NCI-H1105 (cell line): ENCODE measurements around the gene NME8.
A peak's percentile ranks its signal among the peaks of the same experiment; 100 is the strongest.

Source experiments
- DNase-seq: peaks from one replicate; lab custom pipeline; 2025; lab: John Stamatoyannopoulos, UW

The NME8 gene

GRCh38 chr7:37901236-37901827 lies 52.9 kb downstream of the NME8 start:
- peak; percentile 15 for DNase-seq

DNA sequence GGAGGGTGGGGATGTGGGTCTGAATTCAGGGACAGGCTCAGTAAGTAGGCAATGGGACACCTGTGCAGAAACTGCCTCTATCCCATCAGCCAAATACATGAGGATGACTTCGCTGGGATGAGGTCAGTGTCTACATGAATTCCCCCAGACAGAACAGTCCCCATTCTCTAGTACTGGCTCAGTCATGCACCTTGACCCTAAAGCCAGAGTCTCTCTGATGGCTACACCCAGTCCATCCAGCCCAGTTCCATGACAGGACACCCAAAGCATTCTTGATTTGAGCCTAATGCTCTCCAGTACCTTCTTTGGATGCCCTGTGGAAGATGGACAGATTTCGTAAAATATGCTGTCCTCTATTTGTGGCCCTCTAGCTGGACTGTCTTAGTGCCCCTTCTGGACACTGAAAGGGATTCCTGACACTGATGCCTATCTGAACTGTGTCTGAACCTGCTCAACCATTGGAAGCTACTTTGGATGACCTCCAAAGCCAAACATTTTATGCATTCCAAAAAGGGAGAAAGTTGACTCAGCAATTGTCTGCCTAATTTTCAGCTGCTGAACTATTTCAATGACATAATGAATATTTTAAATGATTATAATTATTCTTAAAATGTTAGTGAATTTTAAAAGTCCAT lies 53.6 kb downstream of the NME8 start:
- no peak for DNase-seq

DNA sequence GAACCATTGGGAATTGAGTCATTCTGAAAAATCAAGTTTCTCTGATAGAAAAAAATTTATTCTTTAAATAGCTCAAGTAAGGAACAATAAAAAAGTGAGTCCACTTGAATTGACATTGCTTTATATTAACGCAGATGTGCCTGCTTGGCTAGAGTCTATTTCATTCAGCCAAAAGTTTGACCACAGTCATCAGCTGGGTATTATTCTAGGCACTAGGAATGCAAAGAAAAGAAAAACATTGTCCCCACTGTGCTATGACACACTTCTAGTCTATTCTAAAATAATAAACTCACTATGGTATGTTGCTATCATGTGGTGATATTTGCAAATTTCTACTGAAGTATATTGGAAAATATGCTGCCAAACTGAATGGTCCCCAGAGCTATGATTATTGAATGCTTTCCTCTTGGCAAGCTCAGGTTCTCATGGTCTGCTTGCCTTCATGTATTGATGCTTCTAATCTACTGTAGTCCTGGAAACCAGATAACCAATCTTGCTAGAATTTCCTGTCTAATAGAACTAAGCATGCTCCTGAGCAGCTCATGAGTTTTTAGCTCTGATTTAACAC lies 59.9 kb downstream of the NME8 start:
- DNase-seq, result no peak

GRCh38 chr7:37912756-37913155 lies 64.4 kb downstream of the NME8 start:
- no peak for DNase-seq

DNA sequence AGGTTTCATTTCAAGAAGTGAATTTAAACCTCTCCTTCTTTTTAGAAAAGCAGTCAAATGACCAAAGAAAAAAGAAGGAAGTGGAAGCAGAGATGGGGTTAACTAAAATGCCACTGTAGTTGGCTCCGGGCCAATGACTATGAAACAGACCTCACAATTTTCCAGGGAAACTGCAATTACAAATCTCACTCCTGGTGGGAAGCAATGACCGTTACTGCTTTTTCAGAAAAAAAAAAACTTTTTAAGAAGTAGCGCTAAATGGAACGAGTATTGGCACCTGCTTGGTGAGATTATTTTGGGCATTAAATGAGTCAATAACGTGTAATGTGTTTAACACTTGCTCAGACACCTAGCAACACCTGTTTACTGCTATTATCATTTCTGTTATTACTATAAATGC lies 67.0 kb downstream of the NME8 start:
- DNase-seq, result peak; percentile 1

DNA sequence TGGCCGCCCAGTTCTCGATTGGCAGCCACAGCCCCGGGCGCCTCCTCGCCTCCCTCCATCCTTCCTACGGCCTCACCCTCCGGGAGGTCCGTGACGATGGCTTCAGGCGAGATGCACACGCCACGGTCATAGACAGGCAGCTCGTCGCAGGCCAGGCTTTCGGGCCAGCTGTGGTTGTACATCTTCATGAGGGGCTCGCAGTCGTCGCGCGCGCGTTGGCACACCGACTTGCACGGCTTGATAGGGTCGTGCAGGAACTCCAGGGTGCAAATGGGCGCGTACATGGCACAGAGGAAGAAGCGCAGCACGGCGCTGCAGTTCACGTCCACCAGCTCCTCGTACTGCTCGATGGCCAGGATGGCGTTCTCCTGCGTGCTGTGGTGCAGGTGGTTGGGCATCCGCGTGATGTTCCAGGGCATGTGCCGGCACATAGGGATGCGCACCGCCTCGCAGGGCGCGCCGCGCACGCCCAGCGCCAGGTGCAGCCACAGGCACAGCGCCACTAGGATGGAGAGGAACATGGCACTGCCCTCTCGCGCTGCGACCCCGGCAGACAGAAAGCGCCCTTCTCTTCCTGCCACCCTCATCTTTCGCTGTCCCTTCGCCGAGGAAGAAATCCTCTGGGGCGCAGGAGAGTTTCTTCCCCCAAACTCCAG lies 67.7 kb downstream of the NME8 start:
- peak; percentile 19 for DNase-seq

DNA sequence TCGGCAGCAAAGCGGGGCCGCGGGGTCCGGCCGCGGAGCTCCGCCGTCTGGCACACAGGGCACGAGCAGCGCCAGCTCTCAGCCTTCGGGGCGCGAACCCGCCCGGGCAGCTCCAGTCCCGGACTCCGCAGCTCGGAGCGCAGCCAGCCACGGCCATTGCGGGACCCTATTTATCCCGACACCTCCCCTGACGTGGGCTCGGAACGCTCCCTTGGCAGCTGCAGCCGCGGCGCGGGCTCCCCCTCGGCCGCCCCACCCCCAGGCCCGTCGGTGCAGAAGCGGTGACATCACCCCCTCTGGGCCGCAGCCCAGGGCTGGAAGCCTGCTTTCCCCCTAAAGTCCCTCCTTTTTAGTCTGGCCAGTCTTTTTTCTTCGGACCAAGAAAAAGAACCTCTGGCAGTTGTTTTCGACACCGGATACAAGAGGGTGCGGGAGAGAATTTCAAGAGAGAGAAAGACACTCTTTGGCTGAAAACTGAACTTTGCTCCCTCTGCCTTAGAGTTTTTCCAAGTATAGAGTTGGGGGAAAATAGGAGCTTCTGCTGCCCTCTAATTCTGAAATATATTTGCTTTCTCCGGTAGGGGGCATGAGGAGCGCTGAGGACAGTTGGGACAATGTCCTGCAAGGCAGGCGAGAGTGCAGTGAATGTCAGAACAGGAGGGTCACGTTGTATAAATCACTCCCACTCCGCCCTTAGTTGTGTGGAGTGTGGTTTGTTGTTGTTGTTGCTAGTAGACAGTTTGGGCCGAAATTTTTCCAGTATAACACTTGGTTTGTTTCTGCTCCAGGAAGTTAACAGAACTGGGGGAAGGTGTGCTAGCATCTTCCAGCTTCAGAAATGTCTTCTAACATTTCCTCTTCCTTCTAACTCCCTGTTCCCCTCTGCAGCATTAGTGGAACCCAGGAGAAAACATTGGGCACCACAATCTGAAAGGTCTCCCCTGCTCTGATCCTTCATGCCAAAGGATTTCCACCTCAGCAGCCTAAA lies 68.6 kb downstream of the NME8 start, which contains the start of gene SFRP4:
TSS of gene SFRP4 (minus strand) at position 145 of the 988 bp plus-strand sequence. CDS start 280 bp downstream, outside the sequence.
- DNase-seq, result peak; percentile 45

GRCh38 chr7:37918526-37918925 lies 70.1 kb downstream of the NME8 start:
- DNase-seq, result no peak

DNA sequence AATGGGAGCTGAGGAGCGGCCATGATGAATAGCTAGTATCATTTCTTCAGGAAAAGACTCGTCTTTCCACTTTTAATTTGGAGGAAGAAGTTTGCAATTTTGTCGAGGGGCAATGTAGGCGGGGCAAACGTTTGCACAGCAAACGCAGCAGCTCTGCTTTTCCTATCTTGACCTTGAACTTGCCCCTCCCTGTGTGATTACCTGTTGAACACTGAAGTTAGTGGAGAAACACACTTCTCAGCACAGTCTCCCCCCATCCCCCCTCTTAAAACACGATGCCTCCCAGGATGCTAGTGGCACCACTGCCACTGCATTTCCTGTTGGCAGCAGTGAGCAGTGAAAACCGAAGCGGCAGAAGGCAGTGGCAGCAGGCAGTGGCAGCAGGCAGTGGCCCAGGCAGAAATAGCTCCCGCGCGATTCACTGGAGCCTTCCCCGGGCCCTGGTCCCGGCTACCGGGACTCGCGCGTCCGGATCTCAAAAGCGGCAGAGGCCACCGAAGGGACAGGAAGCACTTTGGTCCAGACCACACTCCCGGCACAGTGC lies 72.0 kb downstream of the NME8 start, which contains the start of gene EPDR1:
TSS of gene EPDR1 (plus strand) at position 336 of the 544 bp plus-strand sequence. CDS start 300 bp downstream, outside the sequence.
- peak; percentile 75 for DNase-seq

DNA sequence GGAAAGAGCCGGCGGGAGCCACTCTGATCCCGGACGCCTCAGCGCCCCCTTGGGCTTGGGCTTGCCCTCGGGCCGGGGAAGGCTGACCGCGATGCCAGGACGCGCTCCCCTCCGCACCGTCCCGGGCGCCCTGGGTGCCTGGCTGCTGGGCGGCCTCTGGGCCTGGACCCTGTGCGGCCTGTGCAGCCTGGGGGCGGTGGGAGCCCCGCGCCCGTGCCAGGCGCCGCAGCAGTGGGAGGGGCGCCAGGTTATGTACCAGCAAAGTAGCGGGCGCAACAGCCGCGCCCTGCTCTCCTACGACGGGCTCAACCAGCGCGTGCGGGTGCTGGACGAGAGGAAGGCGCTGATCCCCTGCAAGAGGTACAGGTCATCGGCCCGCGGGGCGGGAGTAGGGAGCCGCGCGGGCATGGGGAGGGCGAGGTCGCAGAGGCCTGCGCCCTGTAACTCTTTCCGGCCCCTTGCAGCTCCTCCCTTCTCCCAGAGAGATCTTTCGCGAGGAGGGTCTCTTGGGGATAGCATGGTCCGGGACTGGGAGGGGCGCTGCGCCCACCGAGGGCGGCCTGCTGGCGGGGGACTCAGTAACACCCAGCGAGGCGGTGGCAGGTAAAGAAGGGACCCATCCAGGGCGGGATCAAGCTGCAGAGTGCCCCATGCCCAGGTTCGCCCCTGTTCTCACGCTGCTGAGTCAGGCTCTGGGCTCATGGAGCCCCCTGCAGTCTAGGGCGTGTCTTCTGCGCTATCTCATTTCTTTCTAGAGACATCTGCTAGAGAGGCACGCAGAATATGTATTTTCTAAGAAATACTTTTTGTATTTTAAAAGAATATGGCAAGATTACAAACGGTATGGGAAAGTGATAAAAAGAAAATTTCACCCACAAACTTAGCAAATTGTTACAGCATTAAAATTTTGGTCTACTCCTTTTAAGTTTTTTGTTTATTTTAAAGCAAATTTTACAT lies 72.7 kb downstream of the NME8 start:
- DNase-seq, result peak; percentile 51

DNA sequence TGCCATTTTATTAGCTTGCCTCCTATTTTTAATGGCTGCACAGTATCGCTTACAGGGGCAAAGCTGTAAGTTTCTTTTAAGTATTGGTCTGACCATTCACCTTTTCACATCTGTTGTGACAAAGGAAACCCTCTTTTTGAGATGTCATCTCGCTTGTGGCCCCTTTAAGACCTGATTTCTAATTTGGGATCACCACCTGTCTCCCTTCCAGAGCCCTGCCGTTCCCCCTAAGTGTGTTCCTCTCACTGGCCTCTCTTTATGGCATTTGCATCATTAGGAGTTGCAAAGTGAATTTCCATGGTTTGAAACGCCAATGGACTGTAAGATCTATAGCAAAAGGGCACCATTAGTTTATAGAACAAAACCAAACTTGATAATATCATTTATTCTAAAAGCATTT lies 73.5 kb downstream of the NME8 start:
- DNase-seq, result no peak

- no peak for DNase-seq
Observed at GRCh38 chr7:37923996-37924395, 75.6 kb downstream of the NME8 start.

GRCh38 chr7:37924491-37925041 lies 76.2 kb downstream of the NME8 start:
- no peak for DNase-seq

GRCh38 chr7:37925620-37926019 lies 77.2 kb downstream of the NME8 start:
- no peak for DNase-seq

DNA sequence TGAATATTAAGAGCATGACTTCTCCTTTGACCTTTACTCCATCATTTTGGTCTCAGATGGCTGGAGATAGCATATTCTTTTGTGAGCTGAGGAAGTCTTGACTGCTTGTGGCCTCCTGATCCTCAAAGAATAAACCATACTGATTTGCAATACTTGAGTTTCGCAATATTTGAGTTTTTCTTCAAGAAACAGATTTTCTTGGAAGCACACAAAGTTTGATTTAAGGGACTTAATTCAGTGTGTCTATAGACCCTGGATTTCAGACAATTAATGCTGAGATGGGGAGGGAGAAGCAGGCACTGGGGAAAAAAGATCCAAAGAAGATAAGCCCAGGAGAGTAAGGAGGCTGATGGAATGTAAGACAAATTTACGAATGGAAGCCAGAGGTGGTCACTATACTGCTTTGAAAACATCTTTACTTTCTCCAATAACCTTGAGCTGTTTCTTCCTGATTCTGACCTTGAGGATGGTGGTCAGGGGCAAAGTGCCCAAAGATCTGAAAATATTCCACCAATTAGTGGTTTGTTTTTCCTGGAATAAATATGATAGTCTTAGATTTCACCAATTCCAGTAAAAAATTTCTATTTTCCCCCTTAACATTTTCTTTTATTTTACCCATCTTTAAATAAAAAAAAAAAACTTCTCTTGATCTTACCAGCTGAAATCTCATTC lies 79.5 kb downstream of the NME8 start:
- no peak for DNase-seq

- DNase-seq, result no peak
Observed at GRCh38 chr7:37928878-37929277, 80.5 kb downstream of the NME8 start.

DNA sequence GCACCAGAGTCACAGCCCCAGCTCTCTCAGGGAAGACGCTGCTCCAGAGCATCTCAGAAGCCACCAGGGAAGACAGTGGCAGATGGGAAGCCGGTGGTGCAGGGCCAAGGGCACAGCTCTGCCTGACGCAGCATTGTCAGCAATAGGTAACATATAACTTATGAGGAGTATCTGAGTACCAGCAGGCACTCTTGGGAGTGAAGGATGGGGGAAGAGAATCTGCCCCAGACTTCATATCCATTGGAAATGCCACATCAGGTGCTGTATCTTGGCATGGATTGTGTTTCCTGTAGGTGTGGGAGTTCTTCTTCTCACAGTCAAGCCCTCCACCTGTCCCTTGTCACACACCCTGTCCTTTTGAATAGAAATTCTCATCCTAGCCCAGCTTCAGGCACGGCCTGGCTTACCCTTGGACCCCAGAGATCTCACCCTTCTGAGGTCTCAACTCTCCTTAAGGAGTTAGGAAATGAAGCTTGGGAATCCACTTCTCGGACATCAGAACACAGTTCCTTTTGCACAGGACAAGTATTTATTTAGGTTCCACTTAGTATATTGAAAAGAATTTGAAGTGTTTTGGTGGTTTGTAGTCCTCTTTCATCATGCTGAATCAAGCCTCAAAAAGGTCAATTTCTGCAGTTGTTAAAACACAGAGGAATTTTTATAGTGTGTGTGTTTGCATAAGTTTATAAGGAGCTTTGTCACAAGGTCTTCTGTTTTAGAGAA lies 82.0 kb downstream of the NME8 start:
- no peak for DNase-seq

DNA sequence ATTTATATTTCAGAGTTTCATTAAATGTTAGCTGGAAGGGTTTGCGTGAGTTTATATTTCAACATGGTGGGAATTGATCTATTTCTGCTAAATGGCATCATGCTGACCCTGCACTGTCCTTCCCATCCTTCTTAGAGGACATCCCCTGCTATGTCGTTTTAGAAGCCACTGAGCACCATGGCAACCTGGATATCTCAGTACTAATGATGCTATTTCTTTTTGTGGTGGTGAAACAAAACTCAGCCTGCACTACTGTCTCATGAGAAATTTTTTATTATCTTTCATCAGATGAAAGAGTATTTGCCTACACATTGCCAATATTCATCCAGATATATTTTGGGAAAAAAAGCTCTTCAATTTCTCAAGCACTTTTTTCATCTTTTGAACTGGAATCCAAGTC lies 84.1 kb downstream of the NME8 start:
- no peak for DNase-seq
